HepG2 (cell line): ENCODE data around the gene TMEM80.

ENCODE experiments used
- CBX2 ChIP-seq, 2 experiments: fragments of 200-600 bp in 1 of 2; sonication (generic); formaldehyde crosslinking in 1 of 2; IDR thresholded peaks; 2 replicates each; pipeline versions ENCODE4 v1.7.0 to v1.8.1; 2018 to 2022; ENCODE audit warnings: low read depth in 2 of 2, low read length in 1 of 2, mild to moderate bottlenecking in 1 of 2, missing genetic modification reagents in 1 of 2
- CTCF ChIP-seq: sonication (generic); formaldehyde crosslinking; IDR thresholded peaks from 2 replicates; pipeline ENCODE4 v1.5.0; 2020; ENCODE audit warnings: mild to moderate bottlenecking, missing genetic modification reagents, moderate library complexity
- TCF7L2 ChIP-seq: IDR thresholded peaks from 2 replicates; pipeline ENCODE4 v1.6.1; 2011; ENCODE audit warnings: mild to moderate bottlenecking, low read depth, low read length, moderate library complexity

GRCh38 chr11:714436-714835 lies 18.8 kb downstream of the TMEM80 start:
- TF ChIP-seq TCF7L2 (no peak), CBX2 (IDR thresholded peaks at IDR 0.05; ENCODE audit: low read depth, low read length) (no peak), CBX2 (CRISPR knock-in tag; IDR thresholded peaks at IDR 0.05; ENCODE audit: low read depth) (no peak), CTCF (CRISPR knock-in tag) (no peak)
